ENCODE data around the gene TNNT3. TPM values are rescaled to one million over a fixed set of nuclear protein-coding genes. Genes with fewer than 3 reads are reported as not detected.
A peak's percentile ranks its signal among the peaks of the same experiment; 100 is the strongest.

TNNT3 gene
- total RNA-seq, 1 donor from 2014 or later, result 3.5 TPM

- Mint-ChIP-seq H3K36me3 (ENCODE audit: low read depth) (peaks cover 10% of the 10 kb centered on the region), H3K4me3 (no peak overlapping the region), H3K9me3 (no peaks in the 10 kb centered on the region), H3K27me3 (no peaks in the 10 kb centered on the region), H3K4me1 (peaks cover 29% of the 10 kb centered on the region), H3K27ac (peak overlapping the region; percentile 76)
- ATAC-seq (ENCODE audit: low read depth), result no peak
- DNase-seq, result no peak
- POLR2A ChIA-PET, result no interaction called here
- no peak for TF ChIP-seq CTCF (IDR thresholded peaks at IDR 0.05)
- intact Hi-C loops (cut with micrococcal nuclease), result no loop called here
- CTCF ChIA-PET, result no interaction called here
Observed at GRCh38 chr11:1888811-1889210, 30.7 kb upstream of the TNNT3 start.

GRCh38 chr11:1889224-1889930, 30.1 kb upstream of the TNNT3 start:
- CTCF ChIA-PET, result no interaction called here
- TF ChIP-seq CTCF (IDR thresholded peaks at IDR 0.05), result no peak
- Mint-ChIP-seq H3K4me3 (no peak overlapping the region), H3K36me3 (ENCODE audit: low read depth) (peaks cover 10% of the 10 kb centered on the region), H3K27me3 (no peaks in the 10 kb centered on the region), H3K9me3 (no peaks in the 10 kb centered on the region), H3K4me1 (peaks cover 29% of the 10 kb centered on the region), H3K27ac (no peak overlapping the region)
- ATAC-seq (ENCODE audit: low read depth) (peak; percentile 36), DNase-seq (no peak)
- intact Hi-C loops (cut with micrococcal nuclease), result no loop called here
- POLR2A ChIA-PET, result no interaction called here

- POLR2A ChIA-PET, result interaction anchor here (1.3 to 3.0 kb wide), 5 partner anchors 8 to 50 kb away, joined by 3 to 13 read pairs (median 8); partner anchors contain the start of gene LSP1
- CTCF ChIA-PET, result interaction anchor here (1.4 to 1.5 kb wide), 2 partner anchors 8 to 57 kb away, joined by 4 to 6 read pairs; no protein-coding TSS in a partner anchor
- Mint-ChIP-seq H3K4me3 (no peak overlapping the region), H3K27ac (no peak overlapping the region), H3K27me3 (no peaks in the 10 kb centered on the region), H3K4me1 (peaks cover 29% of the 10 kb centered on the region), H3K9me3 (no peaks in the 10 kb centered on the region), H3K36me3 (ENCODE audit: low read depth) (peaks cover 10% of the 10 kb centered on the region)
- DNase-seq (no peak), ATAC-seq (ENCODE audit: low read depth) (no peak)
- intact Hi-C loops (cut with micrococcal nuclease), result no loop called here
- TF ChIP-seq CTCF (IDR thresholded peaks at IDR 0.05), result no peak
Observed at GRCh38 chr11:1889941-1890855, 29.3 kb upstream of the TNNT3 start.

DNA sequence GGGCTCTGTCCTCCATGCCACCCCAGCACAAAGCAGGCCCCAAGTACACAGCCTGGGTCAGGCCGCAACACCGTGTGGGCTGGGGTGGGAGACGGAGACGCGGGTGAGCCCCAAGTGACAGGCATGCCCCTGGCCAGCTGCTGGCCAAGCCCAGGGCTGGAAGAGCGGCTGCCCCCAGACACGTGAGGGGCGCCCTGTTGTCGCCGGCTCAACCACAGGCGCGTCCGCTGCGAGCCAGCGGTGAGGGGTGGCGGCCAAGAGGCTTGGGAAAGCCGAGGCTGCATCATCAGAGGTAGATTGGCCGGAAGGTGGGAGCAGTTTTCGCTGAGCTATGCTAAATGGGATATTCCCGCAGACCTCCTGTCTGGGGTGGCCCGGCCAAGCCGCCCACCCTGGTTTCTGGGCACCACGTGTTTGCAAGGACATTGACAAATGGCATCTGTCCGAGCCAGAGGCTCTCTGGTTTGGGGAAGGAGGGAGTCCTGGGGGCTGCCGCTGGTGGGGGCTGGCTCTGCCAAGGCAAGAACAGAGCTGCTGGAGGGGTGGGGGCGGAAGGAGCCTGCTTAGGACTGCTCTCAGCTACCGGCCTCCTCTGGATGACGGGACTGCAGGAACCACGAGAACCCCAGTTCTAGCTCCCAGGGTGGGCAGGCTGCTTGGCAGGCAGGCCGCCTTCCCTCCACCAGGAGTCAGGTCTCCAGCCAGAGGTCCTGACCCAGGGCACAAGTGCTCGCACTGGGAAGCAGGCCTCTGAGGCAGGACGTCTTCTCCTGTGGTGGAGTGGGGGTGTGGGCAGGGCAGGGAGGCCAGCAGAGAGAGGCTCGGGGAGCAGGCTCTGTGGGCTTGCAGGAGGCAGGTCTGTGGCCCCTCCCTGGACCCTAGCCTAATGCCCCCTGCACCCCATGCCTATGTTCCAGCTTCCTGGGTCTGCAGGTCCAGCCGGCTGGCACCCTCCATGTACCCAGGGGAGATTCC, 28.4 kb upstream of the TNNT3 start:
- Mint-ChIP-seq H3K9me3 (no peaks in the 10 kb centered on the region), H3K36me3 (ENCODE audit: low read depth) (peaks cover 10% of the 10 kb centered on the region), H3K27me3 (no peaks in the 10 kb centered on the region), H3K4me3 (no peak overlapping the region), H3K27ac (no peak overlapping the region), H3K4me1 (peaks cover 29% of the 10 kb centered on the region)
- TF ChIP-seq CTCF (IDR thresholded peaks at IDR 0.05), result no peak
- ATAC-seq (ENCODE audit: low read depth) (no peak), DNase-seq (no peak)
- POLR2A ChIA-PET, result interaction anchor here (0.7 to 3.0 kb wide), 6 partner anchors 9 to 51 kb away, joined by 3 to 13 read pairs (median 8); partner anchors contain the start of gene LSP1
- intact Hi-C loops (cut with micrococcal nuclease), result no loop called here
- CTCF ChIA-PET, result interaction anchor here (0.7 to 1.5 kb wide), 4 partner anchors 9 to 58 kb away, joined by 3 to 6 read pairs (median 4); no protein-coding TSS in a partner anchor

Data from activated B cell treated with CpG ODN at 0.5 μM for 24 hours (primary cell).